Erythroblast (primary cell): ENCODE results near the gene BAD.
A peak's percentile ranks its signal among the peaks of the same experiment; 100 is the strongest.

ENCODE experiments used
- GATA1 ChIP-seq: IDR thresholded peaks from 2 replicates; pipeline ENCODE4 v1.6.1; 2011; ENCODE audit warnings: low read depth, mild to moderate bottlenecking, control low read depth, low read length, moderate library complexity
- POLR2A ChIP-seq: IDR thresholded peaks from 2 replicates; pipeline ENCODE4 v1.6.1; 2011; ENCODE audit warnings: mild to moderate bottlenecking, low read length

- TF ChIP-seq POLR2A, result no peak
- peak; percentile 43 for TF ChIP-seq GATA1
These were observed 16.2 kb downstream of the BAD start for GRCh38 chr11:64268025-64268892.
